Left renal pelvis (tissue), 4 donors: ENCODE results near the gene KLHL25. TPM values are rescaled to one million over a fixed set of nuclear protein-coding genes. Genes with fewer than 3 reads are reported as not detected.

Source experiments
- DNase-seq, 4 donors: peaks; one replicate each; pipeline ENCODE4 v3.0.0-alpha.2; 2013; ENCODE audit warnings: low read depth in 4 of 4, low spot score in 3 of 4
- polyA plus RNA-seq, 4 donors: library from polyadenylated mRNA; unstranded; fragments of 120-200 nt; gene quantifications; one replicate each; pipeline ENCODE4 v1.2.1, GENCODE V29; 2013; ENCODE audit not compliant: insufficient read length in 4 of 4

The KLHL25 gene
- polyA plus RNA-seq, 4 donors, result 3.3 to 14.2 (median 9.8) TPM

DNA sequence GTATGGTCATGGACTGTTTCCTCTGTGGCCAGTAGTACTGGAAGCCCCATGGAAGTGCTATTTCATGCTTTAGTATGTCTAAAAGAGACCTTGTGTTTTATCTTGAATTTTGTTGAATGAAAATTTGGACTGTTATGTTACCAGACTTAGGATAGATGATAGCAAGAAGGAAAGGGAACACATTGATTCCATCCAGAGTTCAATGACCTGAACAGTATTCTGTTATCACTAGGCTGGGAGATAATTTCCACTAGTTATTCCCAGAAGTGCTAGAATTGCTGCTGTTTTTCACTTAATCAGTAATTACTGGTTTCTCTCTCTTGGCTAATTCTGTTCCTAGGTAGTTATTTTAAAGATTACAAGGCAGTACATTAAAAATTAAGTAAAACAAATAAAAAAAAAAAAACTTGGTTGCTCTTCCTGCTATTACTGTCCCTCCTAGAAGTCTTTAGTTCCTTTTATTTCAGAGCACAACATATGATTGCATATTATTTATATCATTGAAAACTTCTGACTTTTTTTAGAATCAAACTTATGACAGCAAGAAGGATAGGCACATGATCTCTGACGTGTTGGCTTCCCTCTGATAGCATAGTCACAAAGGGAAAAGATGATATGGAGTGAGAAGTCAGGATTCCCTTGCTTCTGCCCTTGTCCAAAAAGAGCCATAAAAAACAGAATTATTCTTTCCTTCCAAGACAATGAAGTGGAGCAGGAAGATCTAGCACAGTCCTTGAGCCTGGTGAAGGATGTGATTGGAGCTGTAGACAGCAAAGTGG, 72.2 kb downstream of the KLHL25 start:
- DNase-seq, result no peak

DNA sequence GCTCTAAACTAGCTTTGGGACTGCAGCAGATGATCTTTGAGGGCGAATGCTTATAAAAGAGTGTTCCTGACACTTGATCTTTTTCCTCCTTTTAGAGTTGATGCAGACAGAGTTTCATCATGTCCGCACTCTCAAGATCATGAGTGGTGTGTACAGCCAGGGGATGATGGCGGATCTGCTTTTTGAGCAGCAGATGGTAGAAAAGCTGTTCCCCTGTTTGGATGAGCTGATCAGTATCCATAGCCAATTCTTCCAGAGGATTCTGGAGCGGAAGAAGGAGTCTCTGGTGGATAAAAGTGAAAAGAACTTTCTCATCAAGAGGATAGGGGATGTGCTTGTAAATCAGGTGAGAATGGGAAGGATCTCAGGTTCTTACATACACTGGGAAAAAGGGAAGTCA, 75.7 kb downstream of the KLHL25 start:
- no peak for DNase-seq

DNA sequence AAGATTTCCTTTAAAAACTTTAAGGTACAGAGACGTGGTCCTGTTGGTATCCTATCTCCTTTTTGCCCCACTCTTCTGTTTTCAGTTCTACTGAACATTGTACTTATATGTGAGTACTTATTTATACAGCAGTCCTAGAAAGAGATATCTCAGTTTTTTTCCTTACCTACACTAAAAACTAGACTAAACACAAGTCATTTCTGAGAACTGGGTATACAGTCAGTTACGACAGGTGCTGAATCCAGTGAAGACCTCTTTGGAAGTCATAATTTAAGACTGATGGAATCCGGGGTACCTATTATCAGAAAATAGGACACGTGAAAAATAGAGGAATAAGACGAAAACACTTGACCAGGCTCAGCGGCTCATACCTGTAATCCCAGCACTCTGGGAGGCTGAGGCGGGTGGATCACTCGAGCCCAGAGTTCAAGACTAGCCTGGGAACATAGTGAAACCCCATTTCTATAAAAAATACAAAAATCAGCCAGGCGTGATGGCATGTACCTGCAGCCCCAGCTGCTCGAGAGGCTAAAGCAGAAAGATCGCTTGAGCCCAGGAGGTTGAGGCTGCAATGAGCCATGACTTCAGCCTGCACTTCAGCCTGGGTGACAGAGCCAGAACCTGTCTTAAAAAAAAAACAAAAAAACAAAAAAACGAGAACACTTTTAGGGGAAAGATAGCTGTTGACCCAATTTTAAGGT, 76.3 kb downstream of the KLHL25 start:
- DNase-seq, result no peak

DNA sequence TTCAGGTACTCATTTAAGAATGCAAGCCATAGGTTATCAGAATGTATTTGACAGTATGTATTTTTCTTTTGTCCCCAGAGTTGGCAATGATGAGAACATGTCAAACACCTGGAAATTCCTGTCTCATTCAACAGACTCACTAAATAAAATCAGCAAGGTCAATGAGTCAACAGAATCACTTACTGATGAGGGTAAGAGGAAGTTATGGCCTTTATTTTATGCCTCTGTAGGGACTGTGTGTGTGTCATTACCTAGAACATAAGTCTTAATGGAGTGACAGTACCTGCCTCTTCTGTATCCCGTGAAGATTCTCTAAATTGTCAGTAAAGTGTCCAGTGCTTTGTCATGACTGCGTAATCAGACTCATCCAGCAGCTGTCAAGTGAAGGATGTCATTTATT, 77.5 kb downstream of the KLHL25 start:
- no peak for DNase-seq

DNA sequence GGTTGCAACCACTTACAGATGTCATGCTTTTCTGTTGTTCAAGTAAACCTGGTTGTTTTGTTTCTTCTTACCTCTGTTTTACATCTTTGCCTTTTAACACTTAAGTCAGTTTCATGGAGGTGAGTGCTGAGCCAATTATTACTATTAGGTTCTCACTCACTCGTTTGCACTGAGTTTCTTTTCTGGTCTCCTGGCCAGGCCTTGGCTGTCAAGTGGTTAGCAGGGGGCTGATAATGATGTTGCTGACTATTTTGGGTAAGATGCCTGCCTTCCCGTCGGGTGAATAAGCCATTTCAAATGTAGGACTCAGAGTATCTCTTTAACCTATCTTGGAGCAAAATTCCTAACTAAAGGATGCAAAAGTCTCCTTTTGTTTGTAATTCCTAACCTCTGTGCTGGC, 78.5 kb downstream of the KLHL25 start:
- DNase-seq, result no peak

DNA sequence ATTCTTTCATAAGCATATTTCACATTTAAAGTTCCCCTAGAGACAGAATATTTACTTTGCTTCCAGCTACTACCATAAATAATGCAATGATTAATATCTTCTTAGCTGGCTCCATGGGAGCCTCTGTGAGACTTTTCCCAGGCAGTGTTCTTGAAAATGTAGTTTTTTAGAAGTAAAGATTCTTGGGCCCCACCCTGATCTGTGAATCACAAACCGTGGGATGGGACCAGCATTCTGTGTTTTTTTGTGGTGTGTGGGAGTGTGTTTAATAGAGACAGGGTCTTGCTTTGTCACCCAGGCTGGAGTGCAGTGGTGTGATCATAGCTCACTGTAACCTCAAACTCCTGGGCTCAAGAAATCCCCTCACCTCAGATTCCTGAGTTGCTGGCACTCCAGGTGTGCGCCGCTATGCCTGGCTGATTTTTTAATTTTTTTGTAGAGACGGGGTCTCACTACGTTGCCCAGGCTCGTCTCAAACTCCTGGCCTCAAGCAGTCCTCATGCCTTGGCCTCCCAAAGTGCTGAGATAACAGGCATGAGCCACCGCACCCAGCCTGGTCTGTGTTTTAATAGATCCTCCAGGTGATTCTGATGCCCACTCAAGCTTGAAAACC, 83.0 kb downstream of the KLHL25 start:
- no peak for DNase-seq

DNA sequence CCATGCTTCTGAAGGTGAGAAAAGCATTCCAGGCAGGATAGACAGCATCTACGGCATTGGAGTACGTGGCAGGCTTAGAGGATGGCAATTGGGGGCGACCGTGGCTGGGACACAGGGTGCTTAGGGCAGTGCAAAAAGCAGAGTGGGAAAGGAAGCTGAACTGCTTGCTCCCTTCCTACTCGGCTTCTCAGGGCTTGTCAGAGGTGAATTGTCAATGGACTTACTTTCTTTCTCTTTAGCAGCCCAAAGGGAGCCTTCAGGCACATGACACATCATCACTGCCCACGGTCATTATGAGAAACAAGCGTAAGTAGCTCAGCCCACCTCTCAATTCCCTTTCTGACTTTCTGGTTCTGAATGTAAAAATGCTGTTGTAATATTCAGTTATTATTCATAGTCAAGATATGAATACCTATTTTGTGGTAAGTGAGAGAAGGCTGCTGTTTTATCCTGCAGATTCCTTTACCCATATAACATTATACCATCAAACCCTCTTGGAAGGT, 84.3 kb downstream of the KLHL25 start:
- DNase-seq, result no peak
